ENCODE measurements around the gene VPS13D.

- TF ChIP-seq CTCF (IDR thresholded peaks at IDR 0.05), result no peak
- TF ChIP-seq POLR2A (IDR thresholded peaks at IDR 0.05), result no peak
Observed at GRCh38 chr1:12409681-12410080, 179.9 kb downstream of the VPS13D start.
